ENCODE results near the gene PLIN5. TPM values are rescaled to one million over a fixed set of nuclear protein-coding genes. Genes with fewer than 3 reads are reported as not detected.

Gene PLIN5
- total RNA-seq (not detected in 2 replicates), polyA plus RNA-seq (not detected in 2 replicates), polyA minus RNA-seq (ENCODE audit: low replicate concordance) (not detected in 2 replicates)
- not detected in 2 replicates for polyA plus RNA-seq (2012)

- Histone ChIP-seq H3K4me2 (ENCODE audit: extremely low read depth, insufficient read depth, low read length) (peak within 1 kb of the TSS; percentile 40), H3K9me3 (ENCODE audit: control insufficient read depth, insufficient read depth, low read depth, low read length) (no peaks in the 10 kb centered on the region), H3K36me3 (ENCODE audit: control insufficient read depth, insufficient read depth, low read length) (no peaks in the 10 kb centered on the region), H3K79me2 (ENCODE audit: control insufficient read depth, insufficient read depth, low read length) (no peaks in the 10 kb centered on the region), H3K4me3 (replicated peaks in 1 of 4; ENCODE audit: control extremely low read depth in 1 of 4, insufficient read depth in 1 of 4, low read depth in 3 of 4, low read length in 4 of 4) (peak within 1 kb of the TSS in 1 of 4 experiments; percentile 9), H2AFZ (ENCODE audit: low read length) (no peak within 1 kb of the TSS), H3K4me1 (ENCODE audit: control insufficient read depth, extremely low read depth, insufficient read depth, low read length) (no peaks in the 10 kb centered on the region), H3K27ac (ENCODE audit: insufficient read depth, low read length) (no peak within 1 kb of the TSS), H3K27me3 (ENCODE audit: control insufficient read depth, insufficient read depth, low read length) (peaks cover 4% of the 10 kb centered on the region), H3K9ac (ENCODE audit: insufficient read depth, low read length) (no peak within 1 kb of the TSS), H4K20me1 (ENCODE audit: control insufficient read depth, extremely low read depth, insufficient read depth, low read length) (no peaks in the 10 kb centered on the region)
- TF ChIP-seq, protein P1, sequence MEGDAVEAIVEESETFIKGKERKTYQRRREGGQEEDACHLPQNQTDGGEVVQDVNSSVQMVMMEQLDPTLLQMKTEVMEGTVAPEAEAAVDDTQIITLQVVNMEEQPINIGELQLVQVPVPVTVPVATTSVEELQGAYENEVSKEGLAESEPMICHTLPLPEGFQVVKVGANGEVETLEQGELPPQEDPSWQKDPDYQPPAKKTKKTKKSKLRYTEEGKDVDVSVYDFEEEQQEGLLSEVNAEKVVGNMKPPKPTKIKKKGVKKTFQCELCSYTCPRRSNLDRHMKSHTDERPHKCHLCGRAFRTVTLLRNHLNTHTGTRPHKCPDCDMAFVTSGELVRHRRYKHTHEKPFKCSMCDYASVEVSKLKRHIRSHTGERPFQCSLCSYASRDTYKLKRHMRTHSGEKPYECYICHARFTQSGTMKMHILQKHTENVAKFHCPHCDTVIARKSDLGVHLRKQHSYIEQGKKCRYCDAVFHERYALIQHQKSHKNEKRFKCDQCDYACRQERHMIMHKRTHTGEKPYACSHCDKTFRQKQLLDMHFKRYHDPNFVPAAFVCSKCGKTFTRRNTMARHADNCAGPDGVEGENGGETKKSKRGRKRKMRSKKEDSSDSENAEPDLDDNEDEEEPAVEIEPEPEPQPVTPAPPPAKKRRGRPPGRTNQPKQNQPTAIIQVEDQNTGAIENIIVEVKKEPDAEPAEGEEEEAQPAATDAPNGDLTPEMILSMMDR (conservative IDR thresholded peaks at IDR 0.05 in 1 of 2, IDR thresholded peaks at IDR 0.05 in 1 of 2; ENCODE audit: low read depth in 1 of 2, low read length in 2 of 2): no peak
- no peak for TF ChIP-seq EZH2 (IDR thresholded peaks at IDR 0.05; ENCODE audit: low read length, missing control alignments)
- peak; percentile 29 to 47 for DNase-seq (ENCODE audit: low read depth in 2 of 2)
Observed at GRCh38 chr19:4534836-4535658, at the start of gene PLIN5. Gene PLIN5 (minus strand): TSS chr19:4535224. CDS start chr19:4534074, 1,150 bp downstream.

GRCh38 chr19:4583961-4584669, 49.1 kb upstream of the PLIN5 start:
- Histone ChIP-seq H2AFZ (ENCODE audit: low read length) (no peak overlapping the region), H4K20me1 (ENCODE audit: control insufficient read depth, extremely low read depth, insufficient read depth, low read length) (no peaks in the 10 kb centered on the region), H3K9ac (ENCODE audit: insufficient read depth, low read length) (no peak overlapping the region), H3K27ac (ENCODE audit: insufficient read depth, low read length) (no peak overlapping the region), H3K4me1 (ENCODE audit: control insufficient read depth, extremely low read depth, insufficient read depth, low read length) (no peaks in the 10 kb centered on the region), H3K4me2 (ENCODE audit: extremely low read depth, insufficient read depth, low read length) (peak overlapping the region; percentile 59), H3K4me3 (replicated peaks in 1 of 4; ENCODE audit: control extremely low read depth in 1 of 4, insufficient read depth in 1 of 4, low read depth in 3 of 4, low read length in 4 of 4) (peak overlapping the region in 2 of 4 experiments; percentile 34 to 52), H3K79me2 (ENCODE audit: control insufficient read depth, insufficient read depth, low read length) (no peaks in the 10 kb centered on the region), H3K9me3 (ENCODE audit: control insufficient read depth, insufficient read depth, low read depth, low read length) (no peaks in the 10 kb centered on the region), H3K27me3 (ENCODE audit: control insufficient read depth, insufficient read depth, low read length) (peaks cover 44% of the 10 kb centered on the region), H3K36me3 (ENCODE audit: control insufficient read depth, insufficient read depth, low read length) (no peaks in the 10 kb centered on the region)
- peak in 1 of 2 donors; percentile 50 for DNase-seq (ENCODE audit: low read depth in 2 of 2)
- TF ChIP-seq EZH2 (IDR thresholded peaks at IDR 0.05; ENCODE audit: low read length, missing control alignments): no peak
- TF ChIP-seq, protein P1 (conservative IDR thresholded peaks at IDR 0.05 in 1 of 2, IDR thresholded peaks at IDR 0.05 in 1 of 2; ENCODE audit: low read depth in 1 of 2, low read length in 2 of 2): no peak
